Right kidney (tissue), 1 donor: ENCODE measurements around the gene FAM90A26.
"Not testable (repeated sequence)": the region's sequence is repeated elsewhere in the genome, so short reads cannot be mapped to it uniquely, and the experiment has no call there.

Experiments used
- DNase-seq: peaks from one replicate; pipeline ENCODE4 v3.0.0-alpha.2; 2016

The FAM90A26 gene

GRCh38 chr4:9158392-9158791 lies 11.8 kb upstream of the FAM90A26 start:
- DNase-seq: not testable (repeated sequence)

- not testable (repeated sequence) for DNase-seq
Measured at GRCh38 chr4:9160046-9160445, 10.2 kb upstream of the FAM90A26 start.

- not testable (repeated sequence) for DNase-seq
Measured at GRCh38 chr4:9165990-9166389, 4.2 kb upstream of the FAM90A26 start.

GRCh38 chr4:9210357-9210756 lies 40.1 kb downstream of the FAM90A26 start, which contains the start of gene USP17L10:
Gene USP17L10, plus strand, starts transcription at chr4:9210657. Its CDS starts 0 bp downstream, at chr4:9210657.
- DNase-seq: not testable (repeated sequence)

GRCh38 chr4:9214701-9215100 lies 44.5 kb downstream of the FAM90A26 start:
- not testable (repeated sequence) for DNase-seq

GRCh38 chr4:9215105-9215504 lies 44.9 kb downstream of the FAM90A26 start, which contains the start of gene USP17L11:
Gene USP17L11, plus strand, starts transcription at chr4:9215405. Its CDS starts 0 bp downstream, at chr4:9215405.
- DNase-seq: not testable (repeated sequence)

- not testable (repeated sequence) for DNase-seq
Measured at GRCh38 chr4:9219852-9220251, 49.6 kb downstream of the FAM90A26 start, which contains the start of gene USP17L12. Gene USP17L12, plus strand, starts transcription at chr4:9220152. Its CDS starts 0 bp downstream, at chr4:9220152.

- DNase-seq: not testable (repeated sequence)
Measured at GRCh38 chr4:9224596-9224995, 54.4 kb downstream of the FAM90A26 start, which contains the start of gene USP17L13. Gene USP17L13, plus strand, starts transcription at chr4:9224896. Its CDS starts 0 bp downstream, at chr4:9224896.
